HG03039 (cell line): ENCODE measurements around the gene AHI1.

Source experiments
- ATAC-seq: cut with Tn5 transposase; IDR thresholded peaks from one replicate; pipeline ENCODE4 v1.9.1; 2021; ENCODE audit warnings: mild to moderate bottlenecking, moderate library complexity; ENCODE audit not compliant: unreplicated experiment

The AHI1 gene

DNA sequence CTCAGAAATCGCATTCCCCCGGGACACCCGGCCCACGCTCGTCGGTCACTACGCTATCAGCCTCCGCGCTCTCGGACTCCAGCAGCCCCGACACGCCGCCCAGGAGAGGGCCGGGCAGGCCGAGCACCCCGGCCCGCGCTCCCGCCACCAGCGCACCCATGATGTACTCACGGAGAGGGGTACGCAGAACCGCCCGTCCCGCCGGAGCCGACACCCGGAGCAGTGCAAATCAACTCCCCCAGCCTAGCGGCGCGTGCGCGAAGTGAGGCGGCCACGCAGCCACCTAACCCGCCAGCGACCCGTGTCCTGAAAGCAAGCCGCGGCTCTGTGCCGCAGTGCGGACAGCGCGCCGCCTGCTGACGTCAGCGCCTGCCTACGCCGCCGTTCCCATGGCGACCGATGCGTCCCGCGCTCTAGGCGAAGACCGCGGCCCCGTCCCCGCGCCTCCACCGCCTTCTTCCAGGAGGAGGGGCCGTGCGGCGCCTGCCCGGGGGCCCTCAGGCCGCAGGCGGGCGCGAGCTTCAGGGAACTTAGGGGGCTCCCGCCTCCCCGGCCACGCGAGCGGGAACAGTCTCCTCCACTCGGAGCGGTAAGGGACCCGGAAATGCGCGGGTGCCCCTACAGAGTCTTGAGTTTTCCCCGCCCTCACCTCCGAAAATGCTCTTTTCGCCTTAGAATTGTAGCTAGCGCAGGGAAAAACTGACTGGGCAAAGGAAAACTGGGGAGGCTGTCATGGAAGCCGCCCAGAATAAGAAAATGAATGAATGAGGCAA lies at the start of gene AHI1:
TSS of gene AHI1 (minus strand) at position 329 of the 773 bp plus-strand sequence. CDS start 5,503 bp downstream, outside the sequence.
- ATAC-seq = peak; percentile 93

DNA sequence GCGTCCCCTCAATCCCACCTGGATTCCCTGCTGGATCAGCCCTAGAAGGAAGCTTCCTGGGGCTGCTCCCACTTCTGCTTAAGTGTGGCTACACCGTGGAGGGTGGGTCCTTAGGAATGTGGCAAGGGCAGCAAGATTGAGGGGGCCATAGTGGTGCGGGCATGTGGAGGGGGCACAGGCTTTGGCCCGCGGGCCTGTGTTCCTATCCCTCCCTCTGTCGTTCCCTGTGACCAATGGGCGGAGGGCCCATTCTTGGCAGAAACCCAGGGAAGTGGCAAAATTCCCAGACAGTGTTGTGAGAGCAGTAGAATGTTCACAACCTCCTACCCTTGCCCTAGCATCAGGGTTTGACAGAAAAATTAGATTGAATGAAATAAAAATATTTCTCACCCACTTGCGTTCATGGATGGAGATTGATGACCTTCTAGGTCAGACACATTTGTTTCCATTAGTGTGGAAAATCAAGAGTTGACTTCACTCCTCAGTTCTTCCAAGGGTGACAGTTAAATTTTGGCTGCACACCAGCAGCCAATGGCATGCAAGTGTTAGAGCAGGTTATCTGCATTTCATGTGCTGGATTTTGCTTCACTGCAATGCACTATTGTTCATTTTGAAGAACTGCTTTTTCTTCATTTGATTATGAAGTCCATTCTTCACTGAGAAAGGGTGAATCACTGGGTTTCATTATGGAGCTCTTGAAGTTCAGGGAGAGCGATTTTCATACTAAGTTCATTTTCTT lies 49.3 kb upstream of the AHI1 start:
- no peak for ATAC-seq

DNA sequence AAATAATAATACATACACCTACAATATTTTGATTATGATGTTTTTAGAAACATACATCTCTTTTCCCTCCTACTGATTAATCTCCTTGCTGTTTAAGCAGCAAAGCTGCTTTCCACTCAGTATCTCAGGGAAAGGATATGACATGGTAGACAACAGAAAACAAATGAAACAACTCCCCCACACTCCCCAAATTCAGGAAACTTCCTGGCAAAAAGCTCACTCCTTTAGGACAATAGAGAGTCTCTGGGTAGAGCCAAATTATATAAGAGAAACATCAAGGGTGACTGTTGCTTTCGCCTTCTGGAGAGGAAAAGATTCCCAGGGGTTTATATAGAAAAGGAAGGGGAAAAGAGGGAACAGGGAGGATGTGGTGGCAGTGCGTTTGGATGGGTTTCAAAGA lies 48.7 kb upstream of the AHI1 start:
- no peak for ATAC-seq

DNA sequence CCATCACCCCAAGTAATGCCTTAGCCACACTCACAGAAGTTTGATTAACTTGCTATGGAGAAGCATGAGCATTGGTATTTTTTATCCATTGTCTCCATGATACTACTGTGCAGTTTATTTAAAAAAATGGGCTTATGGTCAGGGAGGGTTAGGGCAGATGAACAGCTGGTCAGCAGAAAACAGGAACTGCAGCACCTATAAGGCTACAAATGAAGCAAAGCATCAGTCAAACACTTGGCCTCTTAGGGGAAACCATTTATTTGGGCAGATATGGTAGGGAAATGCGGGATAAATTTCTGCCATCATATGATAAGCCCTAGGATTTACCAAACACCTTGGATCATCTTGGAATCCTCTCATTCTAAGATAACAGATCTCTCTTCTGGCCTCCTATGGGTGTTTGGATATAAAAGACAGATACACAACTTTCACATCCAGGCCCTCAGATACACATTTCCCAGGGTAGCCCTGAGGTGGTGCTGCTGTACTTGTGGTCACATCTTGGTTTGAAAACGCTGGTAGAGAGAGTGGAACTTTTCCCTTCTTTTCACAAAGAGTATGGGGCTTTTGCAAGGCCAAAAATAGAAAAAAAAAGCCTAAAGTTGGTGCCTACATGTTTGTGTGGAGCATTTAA lies 42.8 kb upstream of the AHI1 start:
- no peak for ATAC-seq

DNA sequence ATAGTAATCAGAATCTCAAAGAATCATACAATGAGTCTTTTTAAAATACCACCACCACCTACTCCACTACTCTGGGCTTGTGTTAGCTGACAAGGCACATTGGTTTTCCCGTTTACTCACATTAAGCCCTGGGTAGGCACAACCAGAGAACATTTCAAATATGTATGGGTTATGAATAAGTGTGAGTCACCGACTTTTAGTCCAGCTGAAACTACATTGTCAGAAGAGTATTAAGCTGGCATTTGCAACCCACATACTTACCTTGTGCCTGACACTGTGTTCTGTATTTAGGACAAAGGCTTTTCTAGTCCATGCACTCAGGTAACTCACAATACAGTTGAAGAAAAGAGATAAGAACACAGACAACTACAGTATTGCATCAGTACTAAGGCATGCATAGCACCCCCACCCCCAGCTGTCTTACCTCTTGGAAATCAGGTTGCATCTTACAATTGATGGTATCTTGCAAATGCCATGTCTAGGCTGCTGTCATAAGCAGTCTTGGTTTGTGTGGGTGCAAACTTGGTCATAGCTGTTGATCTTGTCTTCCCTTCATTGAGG lies 40.3 kb upstream of the AHI1 start:
- no peak for ATAC-seq

DNA sequence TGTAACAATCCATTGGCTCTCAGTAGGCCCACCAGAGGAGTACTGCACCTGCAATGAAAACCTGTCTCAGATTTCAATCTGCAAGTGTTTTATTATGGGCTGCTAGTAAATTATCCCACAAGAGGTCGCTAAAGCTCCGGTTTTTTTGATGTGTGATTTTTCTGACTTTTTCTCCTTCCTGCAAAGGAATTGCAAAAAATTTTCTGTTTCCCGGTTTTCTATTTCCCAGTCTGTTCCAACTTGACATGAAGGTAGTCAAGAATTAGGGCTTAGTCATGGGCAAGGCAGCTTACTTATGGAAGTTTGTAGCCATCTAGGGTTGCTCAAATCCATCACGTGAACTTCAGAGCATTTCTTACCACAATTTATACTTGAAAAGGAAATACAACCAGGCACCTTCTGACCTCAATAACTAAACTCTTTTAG lies 38.5 kb upstream of the AHI1 start:
- no peak for ATAC-seq

DNA sequence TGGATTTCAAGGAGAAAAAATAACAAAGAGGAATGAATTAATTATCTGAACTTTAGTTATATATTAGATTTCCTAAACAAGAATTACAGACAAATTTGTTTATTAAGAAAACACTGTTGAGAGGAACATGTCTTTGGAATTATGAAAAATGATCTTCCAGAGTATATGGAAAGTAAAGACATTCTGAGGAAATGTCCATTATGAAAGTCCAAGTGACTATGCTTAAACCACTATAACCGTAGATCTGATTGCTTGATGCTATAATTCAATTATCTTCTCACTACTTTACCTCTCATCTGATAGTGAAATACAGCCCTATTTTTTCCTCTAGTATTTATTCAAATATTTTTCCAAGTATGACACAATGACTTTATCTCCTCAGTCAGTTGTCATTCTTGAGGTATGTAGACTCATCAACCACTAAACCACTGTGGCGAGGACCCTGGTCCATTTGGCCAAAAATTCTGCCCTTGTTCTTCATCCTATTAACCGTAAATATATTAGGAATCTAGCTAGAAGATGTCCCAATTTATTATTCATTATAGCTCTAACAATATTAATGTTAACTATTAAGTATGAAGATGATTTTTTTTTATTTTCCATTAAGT lies 37.3 kb upstream of the AHI1 start:
- no peak for ATAC-seq

DNA sequence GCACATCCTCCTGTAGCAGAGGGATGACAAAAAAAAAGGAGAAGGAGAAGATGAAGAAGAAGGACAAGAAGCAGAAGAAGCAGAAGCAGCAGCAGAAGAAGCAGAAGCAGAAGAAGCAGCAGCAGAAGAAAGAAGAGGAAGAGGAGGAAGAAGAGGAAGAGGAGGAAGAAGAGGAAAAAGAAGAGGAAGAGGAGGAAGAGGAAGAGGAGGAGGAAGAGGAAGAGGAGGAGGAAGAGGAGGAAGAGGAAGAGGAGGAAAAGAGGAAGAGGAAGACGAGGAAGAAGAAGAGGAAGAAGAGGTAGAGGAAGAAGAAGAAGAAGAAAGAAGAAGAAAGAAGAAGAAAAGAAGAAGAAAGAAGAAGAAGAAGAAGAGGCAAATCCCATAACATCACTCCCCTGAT lies 35.0 kb upstream of the AHI1 start:
- no peak for ATAC-seq

DNA sequence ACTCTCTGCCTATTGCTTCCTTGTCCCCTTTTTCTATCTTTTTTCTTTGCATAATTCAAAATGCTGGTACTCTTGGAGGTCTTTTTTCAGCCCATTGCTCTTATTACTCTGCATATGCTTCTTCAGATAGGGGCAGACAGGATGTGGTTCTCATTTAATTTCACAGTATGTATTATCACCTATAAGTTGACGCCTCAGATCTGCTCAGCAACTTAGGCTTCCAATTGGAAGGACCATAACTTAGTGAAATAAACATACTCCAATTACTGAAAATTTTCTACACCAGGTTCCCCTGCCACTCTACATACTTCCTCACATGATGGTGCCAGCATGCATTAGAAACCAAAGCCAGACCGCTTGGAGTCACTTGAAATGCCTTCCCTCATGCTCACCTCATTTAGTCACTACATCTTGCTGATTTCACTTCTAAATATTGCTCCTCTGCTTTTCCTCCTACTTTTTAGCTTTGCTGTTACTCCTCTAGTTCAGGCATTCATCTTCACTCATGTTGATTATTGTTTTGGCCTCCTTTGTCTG lies 34.5 kb upstream of the AHI1 start:
- ATAC-seq = no peak

DNA sequence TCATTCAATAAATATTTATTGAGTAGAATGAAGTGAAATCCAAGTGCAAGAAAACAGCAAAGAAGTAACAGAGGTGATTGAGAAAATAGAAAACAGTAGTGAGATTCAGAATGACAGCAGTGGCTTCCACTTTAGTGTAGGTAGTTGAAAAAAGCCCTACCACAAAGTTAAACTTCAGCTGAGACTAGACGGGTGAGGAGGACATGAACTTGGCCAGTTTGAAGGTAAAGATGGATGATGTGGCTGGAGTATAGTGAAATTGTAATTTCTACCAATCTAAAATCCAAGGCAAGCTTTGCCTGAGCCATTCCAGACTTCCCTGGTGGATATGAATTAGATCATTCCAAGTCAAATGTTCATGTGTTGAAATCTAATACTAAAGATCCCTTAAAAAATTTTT lies 32.6 kb upstream of the AHI1 start:
- no peak for ATAC-seq

DNA sequence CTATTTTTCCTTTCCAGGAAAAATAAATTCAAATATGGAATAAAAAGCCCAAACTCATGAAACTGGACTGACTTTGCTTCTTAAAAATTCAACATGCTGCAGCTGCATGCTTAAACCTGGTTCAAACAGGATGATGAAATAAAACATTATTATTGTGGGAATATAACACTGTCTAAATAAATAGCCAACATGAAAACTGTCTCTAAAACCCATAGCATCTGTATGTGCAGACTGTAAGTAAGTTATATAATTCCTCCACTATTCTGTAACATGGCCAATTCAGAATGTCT lies 30.4 kb upstream of the AHI1 start:
- no peak for ATAC-seq

DNA sequence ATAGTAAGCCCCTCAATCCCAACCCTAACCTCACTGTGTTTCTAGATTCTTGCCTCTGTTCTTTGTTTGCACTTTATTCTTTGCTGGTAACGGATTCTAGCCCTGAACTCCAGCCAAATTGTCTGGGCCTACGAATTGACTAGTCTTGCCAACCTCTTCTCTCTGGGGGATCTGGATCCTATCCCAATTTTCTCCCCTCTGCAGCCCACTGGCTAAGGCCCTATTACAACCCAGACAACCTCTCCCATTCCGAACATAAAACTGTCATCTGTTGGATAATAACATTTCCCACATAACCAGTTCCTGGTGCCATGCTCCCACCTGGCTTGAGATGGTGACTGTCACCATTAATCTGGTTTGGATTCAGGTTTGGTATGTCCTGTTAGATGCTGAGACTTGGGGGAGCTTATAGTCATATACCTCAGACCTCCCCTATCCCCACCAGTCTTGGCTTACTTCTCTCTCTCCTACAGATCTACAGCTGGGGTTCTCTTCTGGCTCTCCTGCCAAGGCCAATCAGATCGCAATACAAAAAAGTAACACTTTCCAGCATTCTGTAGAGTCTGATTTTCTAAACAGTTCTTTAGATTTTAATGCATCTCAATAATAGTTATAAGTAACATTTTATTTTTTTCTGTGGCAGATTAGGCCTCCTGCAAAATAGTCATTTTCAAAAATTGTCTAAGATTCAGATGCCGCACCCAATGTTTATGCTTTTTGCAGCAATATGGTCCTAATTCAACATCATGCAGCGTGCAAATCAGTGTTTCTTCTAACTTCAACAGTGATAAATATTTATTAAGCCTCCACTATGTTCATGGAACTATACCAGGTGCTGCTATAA lies 29.8 kb upstream of the AHI1 start:
- ATAC-seq = no peak

DNA sequence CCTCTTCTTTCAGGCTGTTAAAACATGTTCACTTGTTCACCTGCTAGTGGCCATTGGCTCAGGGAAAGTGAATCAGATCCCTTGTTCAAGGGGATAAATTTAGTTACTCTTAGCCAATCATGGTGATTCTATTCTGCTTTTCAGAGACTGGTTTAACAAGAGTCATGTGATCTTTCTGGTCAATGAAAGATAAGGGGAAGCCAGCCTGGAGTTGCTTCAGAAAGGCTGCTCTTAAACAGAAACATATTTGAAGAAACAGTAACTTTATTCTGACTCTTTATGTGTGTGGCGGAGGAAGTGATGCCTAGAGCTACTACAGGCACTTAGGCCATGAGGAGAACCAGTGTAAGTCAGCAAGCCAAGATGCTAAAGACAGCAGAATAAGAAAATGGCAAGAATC lies 28.1 kb upstream of the AHI1 start:
- no peak for ATAC-seq

DNA sequence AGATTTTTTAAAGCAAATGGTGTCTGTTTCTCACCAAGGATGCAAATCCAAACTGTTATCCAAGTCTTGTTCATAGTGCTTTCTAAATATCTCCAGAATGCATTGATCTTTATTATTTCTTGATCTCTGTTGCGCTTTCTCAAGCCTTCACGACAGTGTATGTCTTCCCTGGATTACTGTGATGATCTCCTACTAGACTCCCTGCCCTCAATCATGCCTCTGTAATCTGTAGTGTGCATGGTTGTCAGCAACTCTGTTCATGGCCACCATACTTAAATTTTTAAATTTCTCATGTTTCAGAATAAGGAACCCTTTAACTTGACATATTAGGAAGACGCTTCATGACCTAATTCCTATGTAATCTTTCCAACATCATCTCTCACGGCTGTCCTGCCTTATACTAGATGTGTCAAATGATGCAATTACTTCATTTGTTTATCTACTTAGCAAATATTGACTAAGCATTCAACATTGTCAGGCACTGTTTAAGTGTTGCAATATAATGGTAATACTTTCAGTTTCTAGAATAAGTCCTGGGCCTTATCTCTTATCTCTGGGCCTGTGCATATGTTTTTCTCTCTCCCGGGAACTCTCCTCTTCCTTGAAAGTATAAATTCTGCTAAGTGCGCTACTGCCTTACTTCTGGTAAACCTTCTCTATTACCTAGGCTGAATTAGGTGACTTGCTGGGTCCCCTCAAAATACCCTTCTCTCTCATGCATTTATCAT lies 25.6 kb upstream of the AHI1 start:
- ATAC-seq = no peak

DNA sequence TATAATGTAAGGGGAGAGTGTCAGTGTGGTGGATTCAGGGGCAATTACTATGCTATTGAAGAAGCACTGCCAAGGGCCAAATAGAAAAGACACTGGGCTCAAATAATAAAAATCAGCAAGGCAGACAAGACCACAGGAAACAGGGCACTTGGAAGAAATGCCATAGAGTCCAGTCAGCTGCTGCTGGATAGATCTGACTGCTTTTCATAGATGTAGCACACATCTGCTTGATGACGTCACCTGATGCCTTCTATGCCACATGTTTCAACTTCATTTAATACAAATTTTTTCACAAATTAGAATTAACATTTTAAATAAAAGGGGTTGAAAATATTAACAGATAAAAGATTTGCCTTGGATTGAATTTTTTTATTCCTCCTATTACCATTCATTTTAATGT lies 23.9 kb upstream of the AHI1 start:
- ATAC-seq = no peak

DNA sequence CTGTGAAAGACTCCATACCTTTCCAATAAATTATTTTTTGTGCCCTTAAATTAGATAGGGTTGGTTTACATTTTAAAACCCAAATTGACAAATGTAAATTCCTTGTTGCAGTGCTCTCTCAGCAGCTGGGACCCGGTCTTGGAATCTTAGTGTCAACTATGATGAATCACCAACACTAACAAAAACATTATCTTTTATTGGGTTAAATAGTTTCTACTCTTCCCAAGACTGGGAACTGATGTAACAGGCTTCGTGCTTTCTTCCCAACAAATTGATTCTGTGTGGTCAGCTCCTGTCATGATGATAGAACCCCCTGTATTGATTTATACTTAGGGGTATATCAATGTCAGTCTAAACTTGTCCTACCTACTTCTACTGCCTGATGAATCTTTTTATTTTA lies 23.2 kb upstream of the AHI1 start:
- ATAC-seq = no peak

DNA sequence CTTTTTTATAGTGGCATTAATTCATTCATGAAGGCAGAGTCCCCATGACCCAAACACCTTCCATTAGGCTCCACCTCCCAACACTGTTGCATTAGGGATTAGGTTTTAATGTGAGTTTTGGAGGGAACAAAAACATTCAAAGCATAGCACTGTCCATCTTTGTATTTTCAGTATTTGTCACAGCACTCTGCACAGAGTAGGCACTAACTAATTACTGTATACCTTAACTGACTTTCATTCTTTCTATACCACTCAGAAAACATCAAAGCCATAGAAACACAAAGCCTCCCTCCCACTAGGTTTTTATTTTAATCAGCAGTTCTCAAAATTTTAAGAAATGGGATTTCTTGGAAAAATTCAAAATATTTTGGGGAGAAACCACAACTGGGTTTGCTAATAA lies 21.8 kb upstream of the AHI1 start:
- no peak for ATAC-seq

DNA sequence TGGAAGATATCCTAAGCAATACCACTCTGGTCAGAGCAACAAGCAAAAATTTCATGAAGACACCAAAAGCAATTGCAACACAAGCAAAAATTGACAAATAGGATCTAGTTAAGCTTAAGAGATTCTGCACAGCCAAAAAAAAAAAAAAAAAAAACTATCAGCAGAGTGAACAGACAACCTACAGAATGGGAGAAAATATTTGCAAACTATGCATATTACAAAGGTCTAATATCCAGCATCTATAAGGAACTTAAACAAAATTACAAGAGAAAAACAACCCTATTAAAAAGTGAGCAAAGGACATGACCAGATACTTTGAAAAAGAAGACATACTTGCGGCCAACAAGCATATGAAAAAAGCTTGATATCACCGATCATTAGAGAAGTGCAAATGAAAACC lies 20.0 kb upstream of the AHI1 start:
- ATAC-seq = no peak

DNA sequence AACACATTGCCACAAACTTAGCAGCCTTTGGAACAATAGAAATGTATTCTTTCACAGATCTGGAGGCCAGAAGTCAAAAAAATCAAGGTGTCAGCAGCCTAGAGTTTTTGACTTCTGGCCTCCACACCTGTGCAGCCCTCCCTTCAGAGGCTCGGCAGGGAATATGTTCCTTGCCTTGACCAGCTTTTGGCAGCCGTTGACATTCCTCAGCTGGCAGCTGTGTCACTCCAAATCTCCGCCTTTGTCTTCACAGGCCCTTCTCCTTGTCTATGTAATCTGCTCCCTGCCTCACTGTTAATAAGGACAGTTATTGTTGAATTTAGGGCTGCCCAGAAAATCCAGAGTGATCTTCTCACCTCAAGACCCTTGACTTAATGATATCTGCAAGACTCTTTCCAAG lies 17.2 kb upstream of the AHI1 start:
- ATAC-seq = no peak
